Putamen (tissue), 1 donor: ENCODE data around the gene TMEM252.

Experiments
- DNase-seq: peaks from one replicate; pipeline ENCODE4 v3.0.0-alpha.2; 2016; ENCODE audit warnings: low spot score

The TMEM252 gene

GRCh38 chr9:68540712-68541535 is at the start of gene TMEM252:
Gene TMEM252 (minus strand): TSS chr9:68540883. CDS start chr9:68540814, 69 bp downstream.
- no peak for DNase-seq

- DNase-seq = no peak
Measured at GRCh38 chr9:68585034-68585761, 44.5 kb upstream of the TMEM252 start.

GRCh38 chr9:68584189-68585033 is 43.7 kb upstream of the TMEM252 start:
- peak; percentile 80 for DNase-seq

GRCh38 chr9:68581696-68582095 is 41.0 kb upstream of the TMEM252 start:
- no peak for DNase-seq

- no peak for DNase-seq
Measured at GRCh38 chr9:68577774-68578591, 37.3 kb upstream of the TMEM252 start.

- no peak for DNase-seq
Measured at GRCh38 chr9:68575817-68576216, 35.1 kb upstream of the TMEM252 start.

- DNase-seq = no peak
Measured at GRCh38 chr9:68574150-68574549, 33.5 kb upstream of the TMEM252 start.

- no peak for DNase-seq
Measured at GRCh38 chr9:68567565-68567964, 26.9 kb upstream of the TMEM252 start.

- DNase-seq = no peak
Measured at GRCh38 chr9:68562461-68562860, 21.8 kb upstream of the TMEM252 start.

- no peak for DNase-seq
Measured at GRCh38 chr9:68560071-68560844, 19.6 kb upstream of the TMEM252 start.

- DNase-seq = no peak
Measured at GRCh38 chr9:68558545-68558944, 17.9 kb upstream of the TMEM252 start.

- no peak for DNase-seq
Measured at GRCh38 chr9:68555437-68556150, 14.9 kb upstream of the TMEM252 start.

- no peak for DNase-seq
Measured at GRCh38 chr9:68552700-68553476, 12.2 kb upstream of the TMEM252 start.

- DNase-seq = no peak
Measured at GRCh38 chr9:68551191-68551590, 10.5 kb upstream of the TMEM252 start.

GRCh38 chr9:68548241-68548640 is 7.6 kb upstream of the TMEM252 start:
- DNase-seq = no peak

- no peak for DNase-seq
Measured at GRCh38 chr9:68547417-68547816, 6.7 kb upstream of the TMEM252 start.

GRCh38 chr9:68546596-68547390 is 6.1 kb upstream of the TMEM252 start:
- peak; percentile 24 for DNase-seq

GRCh38 chr9:68545033-68545705 is 4.5 kb upstream of the TMEM252 start:
- no peak for DNase-seq
